ENCODE measurements around the gene ESR2. TPM values are rescaled to one million over a fixed set of nuclear protein-coding genes. Genes with fewer than 3 reads are reported as not detected.

The ESR2 gene
- total and polyA plus RNA-seq, 9 donors: 5.1 to 26.2 (median 13.5) TPM

- no peak for DNase-seq
- Histone ChIP-seq H3K36me3 (no peaks in the 10 kb centered on the region), H3K9me3 (no peaks in the 10 kb centered on the region), H3K27ac (no peak overlapping the region), H3K27me3 (no peaks in the 10 kb centered on the region), H3K4me3 (no peak overlapping the region), H3K4me1 (ENCODE audit: insufficient read depth) (peaks cover 20% of the 10 kb centered on the region)
- intact Hi-C loops (cut with DNase I): no loop called here
- TF ChIP-seq POLR2A (IDR thresholded peaks at IDR 0.05) (no peak), EP300 (IDR thresholded peaks at IDR 0.05) (no peak)
- TF ChIP-seq, protein P1, sequence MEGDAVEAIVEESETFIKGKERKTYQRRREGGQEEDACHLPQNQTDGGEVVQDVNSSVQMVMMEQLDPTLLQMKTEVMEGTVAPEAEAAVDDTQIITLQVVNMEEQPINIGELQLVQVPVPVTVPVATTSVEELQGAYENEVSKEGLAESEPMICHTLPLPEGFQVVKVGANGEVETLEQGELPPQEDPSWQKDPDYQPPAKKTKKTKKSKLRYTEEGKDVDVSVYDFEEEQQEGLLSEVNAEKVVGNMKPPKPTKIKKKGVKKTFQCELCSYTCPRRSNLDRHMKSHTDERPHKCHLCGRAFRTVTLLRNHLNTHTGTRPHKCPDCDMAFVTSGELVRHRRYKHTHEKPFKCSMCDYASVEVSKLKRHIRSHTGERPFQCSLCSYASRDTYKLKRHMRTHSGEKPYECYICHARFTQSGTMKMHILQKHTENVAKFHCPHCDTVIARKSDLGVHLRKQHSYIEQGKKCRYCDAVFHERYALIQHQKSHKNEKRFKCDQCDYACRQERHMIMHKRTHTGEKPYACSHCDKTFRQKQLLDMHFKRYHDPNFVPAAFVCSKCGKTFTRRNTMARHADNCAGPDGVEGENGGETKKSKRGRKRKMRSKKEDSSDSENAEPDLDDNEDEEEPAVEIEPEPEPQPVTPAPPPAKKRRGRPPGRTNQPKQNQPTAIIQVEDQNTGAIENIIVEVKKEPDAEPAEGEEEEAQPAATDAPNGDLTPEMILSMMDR (IDR thresholded peaks at IDR 0.05): no peak
- WGBS, 3 donors: 75 to 89% (median 80%) methylated on average over 3 of the region's 3 CpGs
These were observed 103.1 kb downstream of the ESR2 start for GRCh38 chr14:64190974-64191502.

DNA sequence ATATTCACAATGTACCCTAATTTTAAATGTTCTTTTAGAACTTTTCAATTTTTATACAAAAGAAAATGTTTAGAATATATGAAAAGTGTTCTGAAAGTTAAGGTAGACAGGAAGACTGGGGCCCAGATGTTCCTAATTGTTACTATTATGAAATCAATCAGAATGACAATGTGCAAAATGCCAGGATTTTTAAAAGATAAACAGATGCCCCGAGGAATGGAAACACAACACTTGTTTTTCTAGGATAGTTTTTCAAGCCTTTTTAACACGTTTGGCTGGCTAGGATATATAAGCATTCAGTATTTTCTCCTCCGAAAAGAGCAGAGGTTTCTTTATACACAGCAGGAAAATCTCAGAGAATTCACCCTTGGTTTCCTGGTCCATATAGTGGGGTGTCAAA lies 106.8 kb downstream of the ESR2 start:
- intact Hi-C loops (cut with DNase I): no loop called here
- H3K36me3 ChIP-seq: no peaks in the 10 kb centered on the region

DNA sequence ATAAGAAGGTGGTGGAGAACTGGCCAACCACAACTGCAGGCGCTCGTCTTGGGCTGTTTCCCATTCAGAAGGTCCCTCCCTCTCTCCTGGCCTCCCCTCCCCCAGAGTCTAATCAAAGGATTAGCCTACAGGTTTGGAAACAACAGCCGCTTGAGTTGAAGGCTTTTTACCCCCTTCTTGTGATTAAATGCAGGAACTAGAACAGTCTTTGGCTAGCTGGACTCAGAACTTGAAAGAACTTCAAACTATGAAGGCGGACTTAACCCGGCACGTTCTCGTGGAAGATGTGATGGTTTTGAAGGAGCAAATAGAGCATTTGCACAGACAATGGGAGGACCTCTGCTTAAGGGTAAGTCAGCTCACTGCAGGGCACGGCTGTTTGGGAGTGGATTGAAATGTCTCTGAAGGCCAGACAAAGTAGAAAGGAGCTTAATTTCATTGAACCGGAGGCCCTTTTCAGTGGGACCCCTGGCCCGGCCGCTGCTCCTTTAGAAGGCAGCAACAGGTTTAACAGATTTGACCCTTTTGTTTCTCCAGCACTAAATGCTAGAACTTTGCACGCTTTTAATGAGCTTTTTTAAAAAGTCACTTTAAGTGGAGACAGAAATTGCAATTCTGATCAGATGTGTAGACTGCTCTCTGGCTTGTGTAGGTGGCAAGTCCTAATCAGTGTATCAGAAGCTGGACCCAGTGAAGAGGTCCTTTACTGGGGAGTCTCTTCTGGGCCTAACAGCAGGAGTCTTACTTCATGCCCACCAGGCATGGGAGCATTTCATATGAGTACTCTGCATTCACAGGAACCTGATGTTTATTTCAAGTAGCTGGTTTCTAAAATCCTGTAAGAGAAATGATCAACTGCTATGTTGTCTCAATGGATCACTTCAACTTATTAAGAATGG lies 107.7 kb downstream of the ESR2 start:
- 16 to 33% (median 25%) methylated on average over 12 of the region's 12 CpGs for WGBS, 3 donors
- TF ChIP-seq, protein P1 (IDR thresholded peaks at IDR 0.05): no peak
- TF ChIP-seq POLR2A (IDR thresholded peaks at IDR 0.05): no peak
- TF ChIP-seq EP300 (IDR thresholded peaks at IDR 0.05): no peak
- no peaks in the 10 kb centered on the region for H3K36me3 ChIP-seq

More for the DNA sequence above, 106.8 kb downstream of the ESR2 start:
- Histone ChIP-seq H3K9me3 (no peaks in the 10 kb centered on the region), H3K27ac (peak overlapping the region in 1 of 2 donors; percentile 54), H3K4me1 (ENCODE audit: insufficient read depth) (peaks cover 14% of the 10 kb centered on the region), H3K27me3 (no peaks in the 10 kb centered on the region), H3K4me3 (no peak overlapping the region)
- DNase-seq: no peak
- no peak for TF ChIP-seq POLR2A (IDR thresholded peaks at IDR 0.05)
- TF ChIP-seq, protein P1 (IDR thresholded peaks at IDR 0.05): no peak
- TF ChIP-seq EP300 (IDR thresholded peaks at IDR 0.05): no peak
- WGBS, 3 donors: 9 to 20% (median 19%) methylated on average over 3 of the region's 3 CpGs

DNA sequence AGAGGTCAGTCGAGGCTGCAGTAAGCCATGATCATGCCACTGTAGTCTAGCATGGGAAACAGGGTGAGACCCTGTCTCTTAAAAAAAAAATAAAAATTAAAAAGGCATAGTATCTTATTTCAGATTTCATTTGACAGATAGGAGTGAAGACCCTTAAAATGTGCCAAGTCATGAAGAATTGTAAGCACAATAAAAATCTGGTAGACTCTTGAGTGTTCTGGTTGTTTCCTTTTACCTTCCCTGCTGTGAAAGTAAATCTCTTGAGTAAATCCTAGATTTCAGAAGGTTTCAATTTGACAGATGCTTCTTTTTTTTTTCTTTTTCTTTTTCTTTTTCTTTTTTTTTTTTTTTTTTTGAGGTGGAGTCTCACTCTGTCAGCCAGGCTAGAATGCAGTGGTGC lies 109.0 kb downstream of the ESR2 start:
- peaks cover 6% of the 10 kb centered on the region for H3K4me1 ChIP-seq (ENCODE audit: insufficient read depth)
- no peaks in the 10 kb centered on the region for H3K27me3 ChIP-seq
- intact Hi-C loops (cut with DNase I): no loop called here
- no peak overlapping the region for H3K4me3 ChIP-seq
- WGBS, 3 donors: 88 to 100% (median 90%) methylated on average over 1 of the region's 1 CpG
- no peak for TF ChIP-seq POLR2A (IDR thresholded peaks at IDR 0.05)
- TF ChIP-seq, protein P1 (IDR thresholded peaks at IDR 0.05): no peak
- TF ChIP-seq EP300 (IDR thresholded peaks at IDR 0.05): no peak
- H3K27ac ChIP-seq: no peak overlapping the region
- no peaks in the 10 kb centered on the region for H3K36me3 ChIP-seq
- no peaks in the 10 kb centered on the region for H3K9me3 ChIP-seq
- no peak for DNase-seq

More for the DNA sequence above, 107.7 kb downstream of the ESR2 start:
- H3K27ac ChIP-seq: peak overlapping the region in 1 of 2 donors; percentile 54
- H3K4me3 ChIP-seq: no peak overlapping the region
- intact Hi-C loops (cut with DNase I): no loop called here
- no peaks in the 10 kb centered on the region for H3K9me3 ChIP-seq
- no peaks in the 10 kb centered on the region for H3K27me3 ChIP-seq
- DNase-seq: peak in 4 of 5 donors; percentile 46 to 58 (median 50)
- peaks cover 13% of the 10 kb centered on the region for H3K4me1 ChIP-seq (ENCODE audit: insufficient read depth)
